Keratinocyte (primary cell): ENCODE measurements around the gene ELOB. TPM values are rescaled to one million over a fixed set of nuclear protein-coding genes. Genes with fewer than 3 reads are reported as not detected.

Experiments
- DNase-seq: peaks from one replicate; pipeline ENCODE4 v3.0.0-alpha.2; 2011; ENCODE audit warnings: low read depth, missing footprints, low spot score
- FAIRE-seq: peaks from 2 replicates; lab custom pipeline; 2011; peaks lifted over from hg19 to GRCh38; lab: Jason Lieb, UNC
- H2AFZ ChIP-seq: 2 replicates; pipeline ENCODE4 v1.6.0; 2012; ENCODE audit warnings: low read length, control low read depth, inconsistent platforms; ENCODE audit not compliant: control insufficient read depth
- H3K27ac ChIP-seq: 2 replicates; pipeline ENCODE4 v1.5.1; 2011; ENCODE audit warnings: low read length; ENCODE audit not compliant: control insufficient read depth, insufficient read depth
- H3K27me3 ChIP-seq: 3 replicates; pipeline ENCODE4 v1.6.0; 2011; ENCODE audit warnings: low read length; ENCODE audit not compliant: control insufficient read depth, insufficient read depth; ENCODE audit errors: extremely low read depth
- H3K36me3 ChIP-seq, 2 experiments: 2 replicates in 1 of 2; 3 replicates in 1 of 2; pipeline ENCODE4 v1.5.1; 2011; ENCODE audit warnings: low read length in 2 of 2, mild to moderate bottlenecking in 1 of 2; ENCODE audit not compliant: control insufficient read depth in 2 of 2, insufficient read depth in 2 of 2; ENCODE audit errors: extremely low read depth in 1 of 2
- H3K4me1 ChIP-seq: 3 replicates; pipeline ENCODE4 v1.5.1; 2011; ENCODE audit warnings: low read length; ENCODE audit not compliant: control insufficient read depth, insufficient read depth; ENCODE audit errors: extremely low read depth
- H3K4me2 ChIP-seq: 3 replicates; pipeline ENCODE4 v1.6.0; 2011; ENCODE audit warnings: low read depth, low read length; ENCODE audit not compliant: control insufficient read depth, insufficient read depth; ENCODE audit errors: extremely low read depth
- H3K4me3 ChIP-seq, 3 experiments: fragments of 200-600 bp in 1 of 3; sonication (generic) in 1 of 3; 2 replicates in 2 of 3; 3 replicates in 1 of 3; pipeline ENCODE4 v1.5.1; 2011 to 2016; ENCODE audit warnings: low read length in 3 of 3, mild to moderate bottlenecking in 3 of 3, control low read depth in 2 of 3, inconsistent platforms in 1 of 3, low read depth in 1 of 3, mixed read lengths in 1 of 3, mixed run types in 1 of 3, moderate library complexity in 1 of 3; ENCODE audit not compliant: control insufficient read depth in 2 of 3, insufficient read depth in 2 of 3; ENCODE audit errors: extremely low read depth in 1 of 3
- H3K79me2 ChIP-seq: 2 replicates; pipeline ENCODE4 v1.6.0; 2012; ENCODE audit warnings: low read length; ENCODE audit not compliant: control insufficient read depth, insufficient read depth
- H3K9ac ChIP-seq: 3 replicates; pipeline ENCODE4 v1.6.0; 2011; ENCODE audit warnings: low read length; ENCODE audit not compliant: control insufficient read depth, insufficient read depth; ENCODE audit errors: extremely low read depth
- H3K9me1 ChIP-seq: 3 replicates; pipeline ENCODE4 v1.6.0; 2011; ENCODE audit warnings: low read length; ENCODE audit not compliant: control insufficient read depth, insufficient read depth; ENCODE audit errors: extremely low read depth
- H3K9me3 ChIP-seq: 2 replicates; pipeline ENCODE4 v1.5.1; 2012; ENCODE audit warnings: low read depth, low read length; ENCODE audit not compliant: control insufficient read depth
- H4K20me1 ChIP-seq: 3 replicates; pipeline ENCODE4 v1.6.0; 2011; ENCODE audit warnings: low read length; ENCODE audit not compliant: control insufficient read depth, insufficient read depth; ENCODE audit errors: extremely low read depth
- EZH2 ChIP-seq: IDR thresholded peaks from one replicate; pipeline ENCODE4 v1.6.1; 2012; ENCODE audit warnings: inconsistent platforms, mild to moderate bottlenecking, low read length, moderate library complexity
- dilution Hi-C: fragments of 300-500 bp; cut with MboI; formaldehyde crosslinking; loops from one replicate; pipeline ENCODE4 v1.7.0; 2020; ENCODE audit warnings: low sequenced_read_pairs; ENCODE audit not compliant: extremely low pct_ligation_motif_present
- polyA plus RNA-seq, 5 experiments: library from polyadenylated mRNA; depleted of rRNA in 3 of 5; stranded (reverse) in 3 of 5; stranded (forward) in 1 of 5; unstranded in 1 of 5; fragments of >200 nt; gene quantifications; 1 replicate in 1 of 5; 2 replicates in 3 of 5; 3 replicates in 1 of 5; pipeline versions ENCODE4 v1.2.1 to v1.2.3, GENCODE V29; 2011 to 2012; ENCODE audit warnings: missing spikeins in 2 of 5, low read depth in 1 of 5, low replicate concordance in 1 of 5
- TF ChIP-seq, protein P1 (sequence below), 3 experiments: IDR thresholded peaks in 1 of 3; conservative IDR thresholded peaks in 1 of 3; optimal IDR thresholded peaks in 1 of 3; 2 replicates in 2 of 3; 3 replicates in 1 of 3; pipeline versions ENCODE3 to v1.5.1; 2011; ENCODE audit warnings: low read length in 3 of 3, mild to moderate bottlenecking in 3 of 3, moderate library complexity in 2 of 3, control low read depth in 1 of 3, inconsistent platforms in 1 of 3; ENCODE audit not compliant: insufficient read depth in 2 of 3; ENCODE audit errors: extremely low read depth in 1 of 3

The ELOB gene
- polyA plus RNA-seq, 1 donor (not counting 4 experiments of a cell fraction or from before 2014, with no cell fraction given): 235 TPM

DNA sequence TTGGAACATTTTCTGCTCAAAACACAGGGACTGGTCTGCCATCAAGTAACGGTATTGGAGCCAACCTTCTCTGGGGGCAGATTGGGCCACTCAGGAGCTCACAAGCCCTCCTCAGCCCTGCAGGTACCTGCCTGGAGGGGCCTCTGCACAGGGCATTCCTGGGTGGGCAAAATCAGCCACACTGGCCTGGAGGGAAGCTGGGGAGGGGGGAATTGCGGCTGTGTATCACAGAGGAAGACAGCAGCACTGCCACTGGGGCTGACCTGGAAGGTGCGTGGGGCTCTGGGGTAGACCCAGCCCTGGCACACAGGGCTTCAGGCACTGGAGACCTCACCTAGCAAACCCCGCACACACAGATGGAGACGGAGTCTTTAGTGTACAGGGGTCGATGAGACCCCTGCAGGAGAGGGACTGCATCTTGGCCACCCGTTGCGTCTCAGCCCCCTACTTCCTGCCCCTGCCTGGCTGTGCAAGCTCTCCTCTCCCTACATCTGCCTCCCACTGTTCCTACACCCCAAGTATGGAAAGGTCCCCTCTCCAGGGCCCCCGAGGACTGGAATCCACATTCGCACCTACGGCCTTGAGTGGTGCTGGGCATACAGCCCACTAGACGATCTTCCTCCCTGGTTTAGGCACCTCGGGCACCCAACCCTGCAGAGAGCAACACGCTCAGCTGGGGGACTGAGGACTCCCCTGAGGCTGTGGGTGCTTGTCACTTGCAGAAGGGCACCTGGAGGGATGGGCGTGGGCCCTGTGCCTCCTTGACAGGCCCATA is 31.8 kb downstream of the ELOB start:
- Histone ChIP-seq H3K27me3 (no peaks in the 10 kb centered on the region), H3K27ac (no peak overlapping the region)
- dilution Hi-C loops: no loop called here

GRCh38 chr16:2744711-2745110 is 32.4 kb downstream of the ELOB start:
- Histone ChIP-seq H2AFZ (no peak overlapping the region), H3K4me2 (no peak overlapping the region), H3K27ac (no peak overlapping the region), H3K9me1 (no peaks in the 10 kb centered on the region), H3K27me3 (no peaks in the 10 kb centered on the region), H3K36me3 (peaks cover 0 to 2% of the 10 kb centered on the region in 2 experiments), H3K4me1 (no peaks in the 10 kb centered on the region), H3K4me3 (no peak overlapping the region), H3K79me2 (no peaks in the 10 kb centered on the region), H3K9ac (no peak overlapping the region), H4K20me1 (no peaks in the 10 kb centered on the region), H3K9me3 (no peaks in the 10 kb centered on the region)
- TF ChIP-seq, protein P1, sequence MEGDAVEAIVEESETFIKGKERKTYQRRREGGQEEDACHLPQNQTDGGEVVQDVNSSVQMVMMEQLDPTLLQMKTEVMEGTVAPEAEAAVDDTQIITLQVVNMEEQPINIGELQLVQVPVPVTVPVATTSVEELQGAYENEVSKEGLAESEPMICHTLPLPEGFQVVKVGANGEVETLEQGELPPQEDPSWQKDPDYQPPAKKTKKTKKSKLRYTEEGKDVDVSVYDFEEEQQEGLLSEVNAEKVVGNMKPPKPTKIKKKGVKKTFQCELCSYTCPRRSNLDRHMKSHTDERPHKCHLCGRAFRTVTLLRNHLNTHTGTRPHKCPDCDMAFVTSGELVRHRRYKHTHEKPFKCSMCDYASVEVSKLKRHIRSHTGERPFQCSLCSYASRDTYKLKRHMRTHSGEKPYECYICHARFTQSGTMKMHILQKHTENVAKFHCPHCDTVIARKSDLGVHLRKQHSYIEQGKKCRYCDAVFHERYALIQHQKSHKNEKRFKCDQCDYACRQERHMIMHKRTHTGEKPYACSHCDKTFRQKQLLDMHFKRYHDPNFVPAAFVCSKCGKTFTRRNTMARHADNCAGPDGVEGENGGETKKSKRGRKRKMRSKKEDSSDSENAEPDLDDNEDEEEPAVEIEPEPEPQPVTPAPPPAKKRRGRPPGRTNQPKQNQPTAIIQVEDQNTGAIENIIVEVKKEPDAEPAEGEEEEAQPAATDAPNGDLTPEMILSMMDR (optimal IDR thresholded peaks at IDR 0.05 in 1 of 3, IDR thresholded peaks at IDR 0.05 in 1 of 3, conservative IDR thresholded peaks at IDR 0.05 in 1 of 3; ENCODE audit: extremely low read depth in 1 of 3, insufficient read depth in 2 of 3, low read length in 3 of 3): no peak
- no peak for TF ChIP-seq EZH2
- FAIRE-seq: no peak
- no peak for DNase-seq
- dilution Hi-C loops: no loop called here

More for the DNA sequence above, 31.8 kb downstream of the ELOB start:
- no peak overlapping the region for H3K4me3 ChIP-seq
- TF ChIP-seq, protein P1 (optimal IDR thresholded peaks at IDR 0.05 in 1 of 3, IDR thresholded peaks at IDR 0.05 in 1 of 3, conservative IDR thresholded peaks at IDR 0.05 in 1 of 3; ENCODE audit: extremely low read depth in 1 of 3, insufficient read depth in 2 of 3, low read length in 3 of 3): no peak
- TF ChIP-seq EZH2: no peak
- no peaks in the 10 kb centered on the region for H3K9me3 ChIP-seq
- H3K4me1 ChIP-seq: no peaks in the 10 kb centered on the region
- no peak overlapping the region for H3K9ac ChIP-seq
- H3K4me2 ChIP-seq: no peak overlapping the region
- no peaks in the 10 kb centered on the region for H3K9me1 ChIP-seq
- DNase-seq (no peak), FAIRE-seq (no peak)
- no peaks in the 10 kb centered on the region for H3K79me2 ChIP-seq
- H3K36me3 ChIP-seq: peaks cover 0 to 2% of the 10 kb centered on the region in 2 experiments
- no peaks in the 10 kb centered on the region for H4K20me1 ChIP-seq
- H2AFZ ChIP-seq: no peak overlapping the region
